ENCODE data around the gene ATIC. TPM values are rescaled to one million over a fixed set of nuclear protein-coding genes. Genes with fewer than 3 reads are reported as not detected.

Gene ATIC
- total RNA-seq, 1 donor from 2014 or later, result 77.7 TPM

GRCh38 chr2:215375467-215375830 lies 63.6 kb downstream of the ATIC start:
- peaks cover 84% of the 10 kb centered on the region for H3K4me1 Mint-ChIP-seq (ENCODE audit: low read depth)
- no peaks in the 10 kb centered on the region for H3K27me3 Mint-ChIP-seq (ENCODE audit: low read depth)
- H3K36me3 Mint-ChIP-seq (ENCODE audit: low read depth), result peaks cover 85% of the 10 kb centered on the region

GRCh38 chr2:215376103-215376780 lies 64.4 kb downstream of the ATIC start:
- peaks cover 84% of the 10 kb centered on the region for H3K4me1 Mint-ChIP-seq (ENCODE audit: low read depth)
- no peak for TF ChIP-seq CTCF (IDR thresholded peaks at IDR 0.05)
- peak overlapping the region; percentile 88 for H3K27ac Mint-ChIP-seq (ENCODE audit: unreplicated experiment)
- no peaks in the 10 kb centered on the region for H3K9me3 Mint-ChIP-seq (ENCODE audit: low read depth)
- H3K4me3 Mint-ChIP-seq (ENCODE audit: unreplicated experiment), result peak overlapping the region; percentile 1
- peaks cover 82% of the 10 kb centered on the region for H3K36me3 Mint-ChIP-seq (ENCODE audit: low read depth)
- DNase-seq (ENCODE audit: low spot score), result no peak
- H3K27me3 Mint-ChIP-seq (ENCODE audit: low read depth), result no peaks in the 10 kb centered on the region

More at GRCh38 chr2:215375467-215375830, 63.6 kb downstream of the ATIC start:
- no peak for TF ChIP-seq CTCF (IDR thresholded peaks at IDR 0.05)
- Mint-ChIP-seq H3K27ac (ENCODE audit: unreplicated experiment) (peak overlapping the region; percentile 88), H3K4me3 (ENCODE audit: unreplicated experiment) (peak overlapping the region; percentile 2), H3K9me3 (ENCODE audit: low read depth) (no peaks in the 10 kb centered on the region)
- DNase-seq (ENCODE audit: low spot score), result no peak

GRCh38 chr2:215377283-215377682 lies 65.4 kb downstream of the ATIC start:
- Mint-ChIP-seq H3K4me3 (ENCODE audit: unreplicated experiment) (no peak overlapping the region), H3K4me1 (ENCODE audit: low read depth) (peaks cover 87% of the 10 kb centered on the region), H3K27me3 (ENCODE audit: low read depth) (no peaks in the 10 kb centered on the region), H3K36me3 (ENCODE audit: low read depth) (peaks cover 84% of the 10 kb centered on the region), H3K27ac (ENCODE audit: unreplicated experiment) (peak overlapping the region; percentile 89), H3K9me3 (ENCODE audit: low read depth) (no peaks in the 10 kb centered on the region)
- TF ChIP-seq CTCF (IDR thresholded peaks at IDR 0.05), result no peak
- DNase-seq (ENCODE audit: low spot score), result no peak

- H3K27me3 Mint-ChIP-seq (ENCODE audit: low read depth), result no peaks in the 10 kb centered on the region
Measured at GRCh38 chr2:215378045-215378444, 66.2 kb downstream of the ATIC start.

GRCh38 chr2:215379039-215379438 lies 67.2 kb downstream of the ATIC start:
- no peak for DNase-seq (ENCODE audit: low spot score)
- Mint-ChIP-seq H3K27me3 (ENCODE audit: low read depth) (no peaks in the 10 kb centered on the region), H3K27ac (ENCODE audit: unreplicated experiment) (peak overlapping the region; percentile 96), H3K4me3 (ENCODE audit: unreplicated experiment) (peak overlapping the region; percentile 52), H3K36me3 (ENCODE audit: low read depth) (peaks cover 89% of the 10 kb centered on the region), H3K4me1 (ENCODE audit: low read depth) (peaks cover 95% of the 10 kb centered on the region), H3K9me3 (ENCODE audit: low read depth) (no peaks in the 10 kb centered on the region)
- no peak for TF ChIP-seq CTCF (IDR thresholded peaks at IDR 0.05)

More at GRCh38 chr2:215378045-215378444, 66.2 kb downstream of the ATIC start:
- Mint-ChIP-seq H3K36me3 (ENCODE audit: low read depth) (peaks cover 88% of the 10 kb centered on the region), H3K4me1 (ENCODE audit: low read depth) (peaks cover 93% of the 10 kb centered on the region), H3K4me3 (ENCODE audit: unreplicated experiment) (no peak overlapping the region), H3K27ac (ENCODE audit: unreplicated experiment) (peak overlapping the region; percentile 96), H3K9me3 (ENCODE audit: low read depth) (no peaks in the 10 kb centered on the region)
- no peak for DNase-seq (ENCODE audit: low spot score)
- TF ChIP-seq CTCF (IDR thresholded peaks at IDR 0.05), result no peak
